C4-2B (cell line): ENCODE data around the gene BEGAIN.

Experiments used
- CTCF ChIP-seq: fragments of 450-650 bp; conservative IDR thresholded peaks from 2 replicates; pipeline ENCODE4 v1.5.1; 2017; ENCODE audit warnings: mild to moderate bottlenecking
- ZFX ChIP-seq: fragments of 450-650 bp; IDR thresholded peaks from 2 replicates; pipeline ENCODE4 v1.6.1; 2017

GRCh38 chr14:100601914-100602313 lies 14.7 kb upstream of the BEGAIN start:
- TF ChIP-seq CTCF (no peak), ZFX (no peak)
